ENCODE measurements around the gene HSD17B1.
"Not testable (repeated sequence)": the region's sequence is repeated elsewhere in the genome, so short reads cannot be mapped to it uniquely, and the experiment has no call there.

The HSD17B1 gene

GRCh38 chr17:42552736-42553135 is at the start of gene HSD17B1:
HSD17B1 (plus strand) TSS chr17:42552923; CDS start chr17:42552934, 11 bp downstream.
- DNase-seq (ENCODE audit: low read depth in 3 of 3, low spot score in 1 of 3) = not testable (repeated sequence)

GRCh38 chr17:42502926-42503325 is 49.8 kb upstream of the HSD17B1 start:
- no peak for DNase-seq (ENCODE audit: low read depth in 3 of 3, low spot score in 1 of 3)

GRCh38 chr17:42507671-42508070 is 45.1 kb upstream of the HSD17B1 start:
- no peak for DNase-seq (ENCODE audit: low read depth in 3 of 3, low spot score in 1 of 3)

DNA sequence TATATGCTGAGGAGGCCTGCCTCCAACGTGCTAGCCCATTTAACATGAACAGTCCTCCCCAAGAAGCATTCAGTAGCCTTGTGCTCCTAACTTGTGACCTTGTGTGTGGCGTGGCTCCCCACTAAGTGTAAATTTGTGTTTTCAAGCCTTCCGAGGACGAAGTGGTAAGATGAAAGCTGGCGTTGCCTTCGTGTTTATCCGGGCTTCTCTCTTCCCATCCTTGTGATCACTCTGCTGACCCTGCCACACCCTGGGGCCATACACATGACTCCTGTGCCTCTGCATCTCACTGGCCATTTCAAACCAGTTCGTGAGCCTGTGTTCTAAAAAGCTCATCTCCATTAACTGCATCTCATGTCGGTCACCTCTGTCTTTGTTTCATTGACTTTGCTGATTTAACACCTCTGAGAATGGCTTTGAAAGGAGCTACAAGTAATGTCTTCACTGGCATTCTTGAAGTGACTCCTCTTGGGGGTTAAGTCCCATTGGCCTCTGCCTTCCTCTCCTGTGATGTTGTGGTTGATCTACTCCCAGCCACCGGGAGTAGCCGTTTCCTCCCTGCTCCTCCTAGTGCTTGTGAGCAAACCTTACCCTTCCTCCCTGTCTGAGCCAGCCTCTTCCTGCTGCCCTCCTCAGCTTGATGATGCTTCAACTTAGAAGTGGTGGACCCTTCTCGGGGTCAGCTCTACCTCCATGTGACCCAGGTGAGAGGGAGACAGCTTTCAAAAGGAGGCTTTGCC is 44.1 kb upstream of the HSD17B1 start:
- DNase-seq (ENCODE audit: low read depth in 3 of 3, low spot score in 1 of 3) = no peak

- no peak for DNase-seq (ENCODE audit: low read depth in 3 of 3, low spot score in 1 of 3)
Measured at GRCh38 chr17:42509409-42509808, 43.3 kb upstream of the HSD17B1 start.

DNA sequence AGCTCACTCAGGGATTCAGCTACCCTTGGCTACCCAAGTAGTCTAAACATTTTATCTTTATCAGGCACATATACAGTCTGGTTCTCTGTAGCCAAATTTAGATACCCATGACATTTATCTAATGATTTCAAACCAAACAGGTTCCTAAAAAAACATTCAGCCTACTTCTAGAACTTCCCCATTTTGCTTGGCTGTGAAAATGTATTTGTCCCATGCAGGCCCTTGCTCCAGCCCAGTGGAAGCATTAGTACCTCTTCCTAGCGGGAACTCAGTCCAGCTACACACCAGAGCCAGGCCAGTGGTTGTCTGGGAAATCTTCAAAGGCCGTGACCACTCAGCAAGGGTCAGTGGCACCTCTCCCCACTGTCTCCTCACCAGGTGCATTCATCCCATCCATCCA is 42.9 kb upstream of the HSD17B1 start:
- DNase-seq (ENCODE audit: low read depth in 3 of 3, low spot score in 1 of 3) = no peak

- no peak for DNase-seq (ENCODE audit: low read depth in 3 of 3, low spot score in 1 of 3)
Measured at GRCh38 chr17:42512246-42512645, 40.5 kb upstream of the HSD17B1 start.

DNA sequence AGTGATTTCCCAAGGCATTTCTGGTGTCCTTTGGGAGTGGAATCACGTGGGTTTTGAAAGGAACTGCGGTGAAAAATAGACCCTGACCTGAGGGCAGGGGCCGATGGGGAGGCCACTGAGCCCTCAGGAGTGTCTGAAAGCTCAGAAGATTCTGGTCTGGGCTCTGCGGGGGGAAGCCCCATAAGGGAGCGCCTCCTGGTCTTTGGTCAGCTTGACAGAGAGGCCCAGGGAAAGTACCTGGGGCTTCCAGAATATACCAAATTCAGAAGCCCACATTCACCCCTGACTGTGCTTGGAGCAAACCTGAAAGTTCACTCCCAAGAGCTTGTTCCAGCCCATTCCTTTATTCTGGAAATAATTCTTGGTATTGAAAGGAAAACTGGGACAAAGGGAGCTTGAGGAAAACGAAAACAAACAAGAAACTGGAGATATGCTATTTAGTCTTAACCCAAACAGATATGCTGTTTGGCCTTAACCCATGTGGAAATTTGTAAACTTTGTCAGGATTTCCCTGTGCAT is 39.9 kb upstream of the HSD17B1 start:
- no peak for DNase-seq (ENCODE audit: low read depth in 3 of 3, low spot score in 1 of 3)

DNA sequence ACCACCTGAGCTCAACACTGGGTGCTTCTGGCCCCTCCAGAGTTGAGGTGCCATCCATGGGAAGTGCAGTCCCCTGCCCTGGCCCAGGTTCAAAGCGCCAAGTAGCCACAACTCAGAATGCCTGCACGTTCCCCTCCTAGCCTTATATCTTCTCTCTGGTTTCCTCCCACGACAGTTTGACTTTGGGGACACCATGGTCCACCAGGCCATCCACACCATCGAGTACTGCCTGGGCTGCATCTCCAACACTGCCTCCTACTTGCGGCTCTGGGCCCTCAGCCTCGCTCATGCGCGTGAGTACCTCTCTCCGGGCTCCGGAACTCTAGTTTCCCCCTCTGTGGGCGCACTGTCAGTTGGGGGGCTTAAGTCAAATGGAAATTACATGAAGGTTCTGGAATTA is 39.0 kb upstream of the HSD17B1 start:
- DNase-seq (ENCODE audit: low read depth in 3 of 3, low spot score in 1 of 3) = no peak

DNA sequence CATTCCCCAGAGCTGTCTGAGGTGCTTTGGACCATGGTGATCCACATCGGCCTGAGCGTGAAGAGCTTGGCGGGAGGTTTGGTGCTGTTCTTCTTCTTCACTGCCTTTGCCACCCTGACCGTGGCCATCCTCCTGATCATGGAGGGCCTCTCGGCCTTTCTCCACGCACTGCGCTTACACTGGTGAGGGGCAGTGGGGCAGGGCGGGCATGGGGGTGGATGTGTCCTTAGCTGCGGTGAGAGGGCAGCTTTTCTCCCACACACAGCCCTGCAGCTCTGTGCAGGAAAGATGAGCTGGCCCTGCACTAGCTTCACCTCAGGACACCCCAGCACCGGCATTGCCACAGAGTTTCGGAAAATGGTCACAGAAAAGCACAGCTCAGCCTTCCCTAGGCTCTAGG is 38.4 kb upstream of the HSD17B1 start:
- no peak for DNase-seq (ENCODE audit: low read depth in 3 of 3, low spot score in 1 of 3)

DNA sequence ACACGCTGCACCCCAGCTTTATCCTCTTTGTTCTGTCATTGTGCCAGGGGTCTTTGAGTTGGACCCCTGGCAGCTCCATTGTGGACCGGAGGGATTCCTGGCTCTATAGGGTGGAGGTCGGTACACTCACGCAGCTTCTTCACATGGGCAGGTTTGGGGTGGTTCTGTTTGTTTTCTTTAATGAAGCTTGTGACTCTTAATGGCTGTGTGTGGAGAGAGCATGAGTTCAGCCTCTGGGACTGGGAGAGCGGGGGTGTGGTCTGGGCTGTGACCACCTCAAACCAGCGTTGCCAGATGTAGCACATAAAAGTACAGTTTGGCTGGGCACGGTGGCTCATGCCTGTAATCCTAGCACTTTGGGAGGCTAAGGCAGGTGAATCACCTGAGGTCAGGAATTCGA is 37.9 kb upstream of the HSD17B1 start:
- no peak for DNase-seq (ENCODE audit: low read depth in 3 of 3, low spot score in 1 of 3)

DNA sequence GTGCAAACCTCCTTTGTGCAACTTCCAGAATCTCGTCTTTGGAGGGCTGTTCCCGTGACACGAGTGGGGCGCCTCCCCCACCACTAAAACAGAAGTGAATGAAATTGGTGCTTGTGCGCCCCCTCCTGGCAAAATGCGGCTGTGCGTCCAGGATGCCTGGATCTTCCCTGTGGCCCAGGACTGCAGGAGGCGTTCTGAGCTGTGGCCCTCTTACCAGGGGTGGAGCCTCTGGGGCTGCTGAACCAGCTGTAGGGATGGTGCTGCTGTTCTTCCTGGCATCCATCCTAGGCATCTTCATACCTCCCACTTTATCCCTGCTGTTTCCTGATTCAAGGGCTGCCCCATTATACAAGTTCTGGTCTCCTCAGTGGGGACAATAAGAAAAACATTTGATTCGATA is 35.2 kb upstream of the HSD17B1 start:
- DNase-seq (ENCODE audit: low read depth in 3 of 3, low spot score in 1 of 3) = peak; percentile 33 to 77 (median 65)

GRCh38 chr17:42518046-42518754 is 34.5 kb upstream of the HSD17B1 start:
- DNase-seq (ENCODE audit: low read depth in 3 of 3, low spot score in 1 of 3) = no peak

- no peak for DNase-seq (ENCODE audit: low read depth in 3 of 3, low spot score in 1 of 3)
Measured at GRCh38 chr17:42518755-42519545, 33.8 kb upstream of the HSD17B1 start.

GRCh38 chr17:42519546-42520491 is 32.9 kb upstream of the HSD17B1 start:
- DNase-seq (ENCODE audit: low read depth in 3 of 3, low spot score in 1 of 3) = no peak

DNA sequence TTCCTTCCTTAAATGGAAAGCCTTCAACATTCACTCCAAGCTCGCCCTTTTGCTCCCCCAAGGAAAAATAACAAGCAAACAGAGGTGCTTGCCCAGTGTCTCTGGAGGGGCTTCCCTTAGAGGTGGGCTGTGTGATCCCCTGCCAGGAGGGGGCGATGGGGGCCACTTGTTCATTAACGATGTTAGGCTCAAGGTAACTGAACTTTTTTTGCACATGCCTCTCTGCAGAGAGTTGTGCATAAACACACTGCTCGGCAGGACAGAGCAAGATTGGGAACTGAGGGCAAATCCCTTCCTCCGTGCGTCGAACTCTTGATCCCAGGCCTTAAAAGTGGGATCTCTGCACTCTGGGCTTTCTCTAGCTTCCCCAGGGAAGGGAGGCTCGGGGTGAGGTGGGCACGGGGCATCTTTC is 32.2 kb upstream of the HSD17B1 start:
- no peak for DNase-seq (ENCODE audit: low read depth in 3 of 3, low spot score in 1 of 3)

GRCh38 chr17:42521036-42521435 is 31.7 kb upstream of the HSD17B1 start:
- no peak for DNase-seq (ENCODE audit: low read depth in 3 of 3, low spot score in 1 of 3)

DNA sequence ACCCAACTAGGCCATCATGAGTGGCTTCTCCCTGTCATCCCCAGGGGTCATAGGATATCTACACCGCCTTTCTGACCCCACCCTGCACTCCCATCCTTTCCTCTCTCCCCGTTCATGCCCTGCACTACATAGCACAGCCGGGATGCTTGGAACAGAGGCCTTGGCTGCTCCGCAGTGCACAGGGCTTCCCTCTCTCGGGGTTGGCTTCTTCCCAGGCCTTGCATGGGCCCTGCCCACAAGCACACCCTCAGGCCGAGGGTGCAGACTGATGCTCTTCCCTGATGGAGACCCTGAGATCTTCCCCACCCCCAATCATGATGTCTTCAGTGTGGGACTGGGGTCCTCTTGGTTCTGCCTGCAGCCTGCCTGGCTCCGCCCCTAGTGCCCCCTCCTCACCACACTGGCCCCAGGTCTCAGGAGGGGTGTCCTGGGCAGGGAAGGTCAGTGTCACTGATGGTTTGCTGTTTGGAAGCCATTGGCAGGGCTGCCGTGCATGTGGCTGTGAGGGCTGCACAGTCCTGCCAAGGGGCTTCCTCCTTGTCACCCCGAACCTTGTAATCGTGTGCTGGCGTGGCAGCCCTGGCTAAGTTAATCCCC is 31.0 kb upstream of the HSD17B1 start:
- no peak for DNase-seq (ENCODE audit: low read depth in 3 of 3, low spot score in 1 of 3)

- DNase-seq (ENCODE audit: low read depth in 3 of 3, low spot score in 1 of 3) = no peak
Measured at GRCh38 chr17:42522263-42522790, 30.4 kb upstream of the HSD17B1 start.

- no peak for DNase-seq (ENCODE audit: low read depth in 3 of 3, low spot score in 1 of 3)
Measured at GRCh38 chr17:42522798-42523278, 29.9 kb upstream of the HSD17B1 start.

All from stimulated activated CD4-positive, alpha-beta T cell treated with anti-CD3 and anti-CD28 coated beads, TNF-alpha, amount 100 ng/mL, for 1 hour (primary cell).